Stimulated activated CD8-positive, alpha-beta memory T cell treated with anti-CD3 and anti-CD28 coated beads, Interleukin-2, amount 100 ng/mL, for 48 hours (primary cell): ENCODE measurements around the gene EP400.

Experiments
- DNase-seq, 2 donors: peaks; one replicate each; pipeline ENCODE4 v3.0.0-alpha.2; 2020; ENCODE audit warnings: low read depth in 2 of 2

EP400 gene

GRCh38 chr12:132123970-132124765 lies 174.4 kb downstream of the EP400 start:
- DNase-seq: no peak

DNA sequence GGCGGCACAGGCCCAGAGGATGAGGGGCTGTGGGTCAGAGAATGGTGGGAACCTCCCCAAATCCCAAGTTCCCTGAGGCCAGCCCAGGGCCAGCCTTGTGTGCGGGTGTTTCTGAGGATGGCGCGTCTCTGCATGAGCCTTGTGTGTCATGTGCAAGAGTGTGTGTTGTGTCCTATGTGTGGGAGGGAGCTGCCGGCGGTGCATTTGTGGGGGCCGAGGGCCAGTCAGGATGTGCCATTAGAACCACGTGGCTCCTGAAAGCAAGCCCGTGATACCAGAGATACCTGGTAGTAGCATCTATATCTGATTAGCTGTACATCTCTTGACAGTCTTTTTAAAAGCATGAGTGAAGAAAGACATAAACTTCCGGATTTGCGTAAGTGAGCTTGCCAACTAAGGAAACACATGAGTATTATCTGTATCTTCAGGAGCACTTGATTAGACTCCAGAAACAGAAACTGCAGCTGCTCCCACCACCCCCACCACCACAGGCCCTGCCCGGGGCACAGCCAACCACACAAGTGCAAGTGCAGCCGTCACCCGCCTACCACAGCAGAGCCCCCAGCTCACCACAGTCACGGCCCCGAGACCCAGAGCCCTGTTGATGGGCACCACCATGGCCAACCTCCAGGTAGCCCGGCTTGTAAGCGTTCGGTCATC lies 175.2 kb downstream of the EP400 start:
- DNase-seq: no peak

GRCh38 chr12:132125736-132126135 lies 176.0 kb downstream of the EP400 start:
- no peak for DNase-seq

DNA sequence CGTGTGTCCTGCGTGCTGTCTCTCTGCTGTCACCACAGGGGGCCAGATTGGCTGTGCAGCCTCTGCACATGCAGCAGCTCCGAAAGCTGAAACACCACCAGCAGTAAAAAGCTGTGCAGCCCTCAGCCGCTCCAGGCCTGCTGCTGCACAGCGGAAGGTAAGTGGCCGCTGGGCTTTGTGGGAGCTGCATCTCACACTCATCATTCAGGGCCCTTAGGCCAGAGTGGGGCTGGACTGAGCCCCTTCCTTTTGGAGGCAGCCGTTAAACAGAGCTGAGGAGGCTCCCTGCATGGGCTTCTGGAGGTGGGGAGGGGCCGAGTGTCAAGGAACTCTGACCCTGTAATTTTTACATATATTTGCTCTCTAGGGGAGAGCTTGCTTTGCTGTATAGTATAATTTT lies 177.3 kb downstream of the EP400 start:
- DNase-seq: no peak

DNA sequence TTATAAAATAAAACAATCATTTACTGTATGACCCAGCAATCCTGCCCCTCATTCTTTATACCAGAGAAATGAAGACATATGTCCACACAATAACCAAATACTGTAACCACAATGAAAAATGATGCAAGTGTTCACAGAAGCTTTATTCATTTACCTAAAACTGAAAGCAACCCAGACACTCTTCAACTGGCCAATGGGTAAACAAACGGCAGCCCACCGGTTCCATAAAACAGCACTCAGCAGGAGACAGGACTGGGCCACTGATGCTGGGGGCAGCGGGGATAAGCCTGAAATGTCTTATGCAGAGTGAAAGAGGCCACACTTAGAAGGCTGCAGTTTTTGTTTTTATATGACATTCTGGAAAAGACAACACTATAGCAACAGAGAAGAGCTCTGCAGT lies 179.3 kb downstream of the EP400 start:
- DNase-seq: no peak

DNA sequence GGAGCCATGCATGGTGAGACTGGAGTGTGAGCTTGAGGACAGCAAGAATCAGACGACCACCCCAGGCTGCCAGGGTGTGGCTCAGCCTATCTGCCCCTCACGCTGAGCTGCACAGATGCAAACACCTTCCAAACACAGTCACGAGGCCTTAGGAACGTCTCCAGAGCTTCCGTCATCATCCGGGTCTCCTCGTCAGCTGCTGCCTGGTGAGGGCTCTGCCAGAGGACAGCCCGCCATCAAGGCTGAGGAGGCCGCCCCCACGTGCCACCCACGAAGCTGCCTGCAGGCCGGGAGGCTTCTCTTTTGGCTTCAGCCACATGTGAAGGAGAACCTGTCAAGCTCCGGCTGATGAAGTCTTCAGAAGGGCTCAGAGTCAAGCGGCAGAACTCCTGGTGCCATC lies 180.9 kb downstream of the EP400 start:
- DNase-seq: no peak
